ENCODE results near the gene OVOL1. TPM values are rescaled to one million over a fixed set of nuclear protein-coding genes. Genes with fewer than 3 reads are reported as not detected.
A peak's percentile ranks its signal among the peaks of the same experiment; 100 is the strongest.
"Not testable (repeated sequence)": the region's sequence is repeated elsewhere in the genome, so short reads cannot be mapped to it uniquely, and the experiment has no call there.

OVOL1 gene
- not detected in 2 replicates for total RNA-seq

GRCh38 chr11:65786786-65787636 lies at the start of gene OVOL1:
Gene OVOL1 (plus strand): TSS chr11:65787063. CDS start chr11:65787374, 311 bp downstream.
- DNase-seq (ENCODE audit: low read depth in 2 of 2) = no peak

- no peak for DNase-seq (ENCODE audit: low read depth in 2 of 2)
Measured at GRCh38 chr11:65739022-65739421, 47.8 kb upstream of the OVOL1 start.

GRCh38 chr11:65741185-65741584 lies 45.7 kb upstream of the OVOL1 start:
- no peak for DNase-seq (ENCODE audit: low read depth in 2 of 2)

GRCh38 chr11:65742353-65742752 lies 44.5 kb upstream of the OVOL1 start:
- peak; percentile 83 to 94 for DNase-seq (ENCODE audit: low read depth in 2 of 2)

- no peak for DNase-seq (ENCODE audit: low read depth in 2 of 2)
Measured at GRCh38 chr11:65743681-65744025, 43.2 kb upstream of the OVOL1 start.

GRCh38 chr11:65744026-65744698 lies 42.7 kb upstream of the OVOL1 start:
- DNase-seq (ENCODE audit: low read depth in 2 of 2) = peak in 1 of 2 donors; percentile 37

GRCh38 chr11:65744699-65745042 lies 42.2 kb upstream of the OVOL1 start:
- DNase-seq (ENCODE audit: low read depth in 2 of 2) = no peak

GRCh38 chr11:65745049-65745448 lies 41.8 kb upstream of the OVOL1 start:
- no peak for DNase-seq (ENCODE audit: low read depth in 2 of 2)

GRCh38 chr11:65762169-65762568 lies 24.7 kb upstream of the OVOL1 start:
- DNase-seq (ENCODE audit: low read depth in 2 of 2) = not testable (repeated sequence)

GRCh38 chr11:65762816-65763215 lies 24.0 kb upstream of the OVOL1 start:
- not testable (repeated sequence) for DNase-seq (ENCODE audit: low read depth in 2 of 2)

GRCh38 chr11:65764434-65764833 lies 22.4 kb upstream of the OVOL1 start:
- DNase-seq (ENCODE audit: low read depth in 2 of 2) = no peak

GRCh38 chr11:65766535-65766934 lies 20.3 kb upstream of the OVOL1 start:
- DNase-seq (ENCODE audit: low read depth in 2 of 2) = no peak

- no peak for DNase-seq (ENCODE audit: low read depth in 2 of 2)
Measured at GRCh38 chr11:65767406-65767805, 19.5 kb upstream of the OVOL1 start.

GRCh38 chr11:65767806-65768205 lies 19.1 kb upstream of the OVOL1 start:
- not testable (repeated sequence) for DNase-seq (ENCODE audit: low read depth in 2 of 2)

- DNase-seq (ENCODE audit: low read depth in 2 of 2) = no peak
Measured at GRCh38 chr11:65770951-65771567, 15.8 kb upstream of the OVOL1 start.

- DNase-seq (ENCODE audit: low read depth in 2 of 2) = no peak
Measured at GRCh38 chr11:65771589-65772112, 15.2 kb upstream of the OVOL1 start.

GRCh38 chr11:65773784-65774411 lies 13.0 kb upstream of the OVOL1 start:
- DNase-seq (ENCODE audit: low read depth in 2 of 2) = no peak

- DNase-seq (ENCODE audit: low read depth in 2 of 2) = no peak
Measured at GRCh38 chr11:65774525-65775306, 12.1 kb upstream of the OVOL1 start.

GRCh38 chr11:65776196-65776595 lies 10.7 kb upstream of the OVOL1 start:
- no peak for DNase-seq (ENCODE audit: low read depth in 2 of 2)

- no peak for DNase-seq (ENCODE audit: low read depth in 2 of 2)
Measured at GRCh38 chr11:65776710-65777141, 10.1 kb upstream of the OVOL1 start.

- DNase-seq (ENCODE audit: low read depth in 2 of 2) = no peak
Measured at GRCh38 chr11:65777241-65777640, 9.6 kb upstream of the OVOL1 start.

Measured in dermis microvascular lymphatic vessel endothelial cell (primary cell).